GM12873 (cell line): Measurements from ENCODE around the gene MED31.

Experiments
- TF ChIP-seq, protein P1 (sequence below): IDR thresholded peaks from 2 replicates; pipeline ENCODE4 v1.5.1; 2012; ENCODE audit warnings: low read depth, mild to moderate bottlenecking, moderate library complexity, low read length, control low read depth; ENCODE audit not compliant: insufficient read depth; ENCODE audit errors: missing control alignments

MED31 gene

DNA sequence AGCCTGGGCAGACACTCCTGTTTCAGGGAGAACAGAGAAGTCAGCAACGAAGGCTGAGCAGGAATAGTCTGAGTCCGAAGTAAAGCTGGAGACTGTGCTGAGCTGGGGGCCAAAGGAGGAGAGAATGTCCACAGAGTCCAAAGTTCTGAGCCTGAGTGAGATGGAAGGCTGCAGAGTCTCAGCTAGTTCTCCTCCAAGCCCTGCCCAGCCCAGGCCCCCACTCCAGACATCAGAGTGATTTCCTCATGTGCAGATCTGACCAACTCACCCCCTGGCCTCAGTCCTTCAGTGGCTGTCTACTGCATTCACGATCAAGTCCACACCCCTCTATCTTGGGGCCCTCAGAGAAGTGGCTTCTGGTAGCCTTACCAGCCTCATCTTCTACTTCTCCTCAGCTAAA, 40.1 kb upstream of the MED31 start:
- TF ChIP-seq, protein P1, sequence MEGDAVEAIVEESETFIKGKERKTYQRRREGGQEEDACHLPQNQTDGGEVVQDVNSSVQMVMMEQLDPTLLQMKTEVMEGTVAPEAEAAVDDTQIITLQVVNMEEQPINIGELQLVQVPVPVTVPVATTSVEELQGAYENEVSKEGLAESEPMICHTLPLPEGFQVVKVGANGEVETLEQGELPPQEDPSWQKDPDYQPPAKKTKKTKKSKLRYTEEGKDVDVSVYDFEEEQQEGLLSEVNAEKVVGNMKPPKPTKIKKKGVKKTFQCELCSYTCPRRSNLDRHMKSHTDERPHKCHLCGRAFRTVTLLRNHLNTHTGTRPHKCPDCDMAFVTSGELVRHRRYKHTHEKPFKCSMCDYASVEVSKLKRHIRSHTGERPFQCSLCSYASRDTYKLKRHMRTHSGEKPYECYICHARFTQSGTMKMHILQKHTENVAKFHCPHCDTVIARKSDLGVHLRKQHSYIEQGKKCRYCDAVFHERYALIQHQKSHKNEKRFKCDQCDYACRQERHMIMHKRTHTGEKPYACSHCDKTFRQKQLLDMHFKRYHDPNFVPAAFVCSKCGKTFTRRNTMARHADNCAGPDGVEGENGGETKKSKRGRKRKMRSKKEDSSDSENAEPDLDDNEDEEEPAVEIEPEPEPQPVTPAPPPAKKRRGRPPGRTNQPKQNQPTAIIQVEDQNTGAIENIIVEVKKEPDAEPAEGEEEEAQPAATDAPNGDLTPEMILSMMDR, result no peak

DNA sequence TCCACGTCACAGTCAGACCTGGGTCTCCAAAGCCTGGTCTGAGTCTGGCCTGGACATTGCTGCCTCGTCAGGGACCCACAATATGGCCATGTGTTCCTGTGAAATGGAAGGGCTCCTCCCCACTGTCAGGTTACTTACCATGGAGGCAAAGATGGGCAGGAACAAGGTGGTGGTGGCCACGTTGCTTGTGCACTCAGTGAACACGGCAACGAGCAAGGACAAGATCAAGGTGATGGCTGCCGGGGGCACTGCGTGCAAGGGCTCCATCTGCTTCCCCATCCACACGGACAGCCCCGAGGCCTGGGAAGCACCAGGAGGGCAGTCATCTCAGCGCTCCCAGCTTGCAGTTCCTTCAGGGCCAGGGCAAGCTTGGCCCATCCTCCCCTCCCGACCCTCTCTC, 39.2 kb upstream of the MED31 start:
- TF ChIP-seq, protein P1, result no peak

DNA sequence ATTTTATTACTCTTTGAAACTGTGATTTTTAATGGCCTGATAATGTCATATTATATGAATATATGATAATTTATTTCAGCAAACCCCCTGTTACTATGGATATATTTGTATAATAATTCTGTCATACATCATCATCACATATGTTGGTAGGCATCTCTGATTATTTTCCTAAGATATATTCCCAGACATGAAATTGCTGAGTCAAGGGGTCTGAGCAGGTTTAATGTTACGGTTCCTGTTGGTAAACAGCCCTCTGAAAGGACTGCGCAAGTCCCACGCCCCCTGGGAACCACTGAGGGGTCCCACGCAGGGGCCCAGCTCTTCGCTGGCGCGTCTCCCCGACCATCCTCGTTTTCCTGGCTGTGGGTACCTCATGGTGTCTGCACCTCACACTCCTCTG, 37.5 kb upstream of the MED31 start:
- TF ChIP-seq, protein P1, result no peak

DNA sequence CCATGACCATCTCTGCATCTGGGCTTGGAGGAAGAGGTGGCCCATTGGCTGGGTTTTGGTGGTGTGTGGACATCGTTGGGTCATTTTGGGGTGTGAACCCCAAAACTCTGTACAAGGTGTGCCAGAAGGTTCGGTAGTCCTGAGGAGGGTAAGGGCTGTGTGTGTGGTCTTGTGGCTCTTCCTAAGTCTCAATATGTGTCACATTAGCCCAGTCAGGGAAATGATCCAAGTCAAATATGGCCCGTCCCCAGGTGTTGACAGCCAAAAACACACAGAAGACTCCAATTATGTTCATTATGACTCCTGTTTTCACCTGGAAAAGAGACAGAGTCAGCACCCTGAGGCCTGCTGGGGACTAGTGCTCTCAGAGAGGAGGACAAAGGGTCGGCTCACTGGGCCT, 34.6 kb upstream of the MED31 start:
- TF ChIP-seq, protein P1, result no peak

DNA sequence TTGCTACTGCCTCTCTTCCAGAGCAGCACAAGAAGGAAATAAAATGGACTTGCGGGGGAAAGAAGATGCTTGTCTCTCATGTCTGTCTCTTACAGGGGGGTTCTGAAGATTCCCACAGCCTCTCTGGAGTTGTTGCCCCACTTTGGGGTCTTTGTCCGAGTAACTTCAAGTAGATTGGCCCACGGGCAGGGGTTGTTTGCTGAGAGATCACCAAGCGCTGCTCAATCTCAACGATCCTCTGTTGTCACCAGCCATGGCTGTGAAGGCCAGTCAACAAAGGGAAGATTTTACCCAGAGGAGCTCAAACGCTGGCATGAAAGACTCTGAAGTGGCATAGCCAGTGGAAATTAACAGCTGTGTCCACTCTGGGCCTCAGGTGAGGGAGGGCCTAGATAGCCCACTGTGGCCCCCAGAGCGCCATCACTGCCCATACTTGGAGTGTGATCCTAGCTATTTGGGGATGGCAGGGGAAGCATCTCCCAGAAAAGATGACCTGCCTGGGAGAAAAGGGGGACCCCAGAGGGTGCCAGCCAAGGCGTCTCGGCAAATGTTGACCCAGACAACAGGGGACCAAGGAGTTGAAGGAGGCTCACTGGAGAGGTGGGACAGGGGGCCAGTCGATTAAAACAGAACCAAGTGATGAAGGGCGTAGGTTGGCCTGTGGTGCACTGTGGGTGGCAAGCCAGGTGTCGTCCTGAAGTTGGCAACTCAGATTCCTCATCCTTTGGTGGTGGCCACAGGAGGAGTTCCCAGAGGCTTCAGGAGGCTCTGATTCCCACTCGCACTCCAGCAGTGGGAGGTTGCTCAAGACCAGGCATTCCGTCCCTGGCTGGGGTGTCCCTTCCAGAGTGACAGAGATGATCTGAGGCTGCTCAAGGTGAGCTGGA, 33.7 kb upstream of the MED31 start:
- TF ChIP-seq, protein P1, result no peak

DNA sequence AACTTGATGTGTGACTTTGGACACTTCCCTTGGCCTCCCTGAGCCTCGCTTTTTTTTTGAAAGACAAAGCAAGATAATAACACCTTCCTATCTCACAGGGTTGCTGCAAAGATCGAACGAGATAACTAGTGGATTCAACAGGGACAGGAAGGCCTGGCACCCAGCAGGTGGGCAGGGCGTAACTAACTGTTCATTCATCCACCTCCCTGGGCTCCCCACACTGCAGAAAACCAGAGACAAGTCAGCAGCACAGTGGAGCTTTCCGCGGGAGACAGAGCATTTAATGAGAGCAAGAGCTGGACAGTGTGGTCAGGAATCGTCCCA, 33.0 kb upstream of the MED31 start:
- TF ChIP-seq, protein P1, result no peak

DNA sequence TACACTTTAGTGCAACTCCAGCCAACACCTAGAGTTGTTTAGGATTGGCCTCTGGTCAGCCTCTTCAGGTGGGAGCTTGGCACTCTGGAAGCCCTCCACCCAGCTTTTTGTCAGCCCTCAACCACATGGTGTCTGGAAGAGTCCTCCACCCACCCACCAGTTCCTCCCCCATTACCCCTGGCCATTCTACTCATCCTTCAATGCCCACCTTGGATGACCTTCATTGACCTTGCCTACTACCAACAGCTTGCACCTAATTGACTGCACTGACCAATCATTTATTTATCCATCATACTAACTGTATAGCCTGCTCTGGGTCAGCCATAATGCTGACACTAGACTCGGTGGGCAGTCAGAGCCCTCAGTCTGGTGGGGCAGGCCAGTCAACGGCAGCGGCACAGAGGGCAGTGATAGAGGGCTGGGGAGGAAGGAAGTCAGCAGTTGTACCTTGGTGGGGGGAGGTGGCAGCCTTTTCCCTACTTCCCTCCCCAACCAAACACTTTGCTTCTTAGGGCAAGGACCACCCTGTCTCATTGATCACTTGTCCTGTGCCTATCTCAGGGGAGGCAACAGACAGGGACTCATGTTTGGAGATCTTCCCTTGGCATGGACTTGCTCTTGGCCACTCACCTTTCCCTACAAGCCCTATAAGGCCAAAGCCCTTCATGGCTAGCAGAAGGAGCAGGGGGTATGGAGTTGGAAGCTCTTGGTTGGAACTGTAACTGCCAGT, 32.5 kb upstream of the MED31 start:
- TF ChIP-seq, protein P1, result no peak
